Tibial nerve (tissue), 4 donors: ENCODE measurements around the gene DAPK2. TPM values are rescaled to one million over a fixed set of nuclear protein-coding genes. Genes with fewer than 3 reads are reported as not detected.

Experiments
- DNase-seq, 2 donors: peaks; one replicate each; pipeline ENCODE4 v3.0.0-alpha.2; 2019; ENCODE audit warnings: low spot score in 2 of 2
- H3K27ac ChIP-seq, 4 donors: fragments of 200-600 bp; sonication (generic) in 3 of 4; one replicate each; pipeline ENCODE4 v1.5.1; 2017 to 2019; ENCODE audit warnings: mild to moderate bottlenecking in 1 of 4
- H3K27me3 ChIP-seq, 2 donors: fragments of 200-600 bp; sonication (generic) in 1 of 2; one replicate each; pipeline versions ENCODE4 v1.5.1 to v1.6.0; 2017 to 2019
- H3K36me3 ChIP-seq, 3 donors: fragments of 200-600 bp; sonication (generic); one replicate each; pipeline ENCODE4 v1.5.1; 2018 to 2019
- H3K4me1 ChIP-seq, 4 donors: fragments of 200-600 bp; sonication (generic) in 3 of 4; one replicate each; pipeline ENCODE4 v1.5.1; 2017 to 2019
- H3K4me3 ChIP-seq, 4 donors: fragments of 200-600 bp; sonication (generic) in 3 of 4; one replicate each; pipeline ENCODE4 v1.5.1; 2017 to 2019; ENCODE audit warnings: mild to moderate bottlenecking in 1 of 4, moderate library complexity in 1 of 4
- H3K9me3 ChIP-seq, 4 donors: fragments of 200-600 bp; sonication (generic) in 3 of 4; one replicate each; pipeline ENCODE4 v1.5.1; 2017 to 2019
- CTCF ChIP-seq, 5 experiments: fragments of 200-600 bp in 3 of 5; fragments of 450-650 bp in 2 of 5; sonication (generic) in 3 of 5; IDR thresholded peaks; one replicate each; pipeline ENCODE4 v1.5.1; 2016 to 2019; ENCODE audit warnings: antibody characterized with exemption in 5 of 5, mild to moderate bottlenecking in 3 of 5, moderate library complexity in 2 of 5
- EP300 ChIP-seq, 2 donors: sonication (generic); formaldehyde crosslinking; IDR thresholded peaks; one replicate each; pipeline ENCODE4 v1.6.1; 2017; ENCODE audit warnings: antibody characterized with exemption in 2 of 2, mild to moderate bottlenecking in 1 of 2
- POLR2A ChIP-seq, 2 donors: fragments of 450-650 bp; IDR thresholded peaks; one replicate each; pipeline ENCODE4 v1.6.1; 2017; ENCODE audit warnings: antibody characterized with exemption in 2 of 2, mild to moderate bottlenecking in 2 of 2, moderate library complexity in 2 of 2
- WGBS, 2 donors: methylation state at CpG; one replicate each; pipeline ENCODE4 v1.1.5; 2018; 5-methylcytosine and 5-hydroxymethylcytosine counted together
- total RNA-seq, 4 donors: library from RNA; depleted of rRNA; stranded (reverse); fragments of >200 nt; gene quantifications; one replicate each; pipeline ENCODE4 v1.1.0, GENCODE V29; 2016

The DAPK2 gene
- total RNA-seq, 4 donors from 2014 or later: 28.9 to 75.9 (median 56.7) TPM

DNA sequence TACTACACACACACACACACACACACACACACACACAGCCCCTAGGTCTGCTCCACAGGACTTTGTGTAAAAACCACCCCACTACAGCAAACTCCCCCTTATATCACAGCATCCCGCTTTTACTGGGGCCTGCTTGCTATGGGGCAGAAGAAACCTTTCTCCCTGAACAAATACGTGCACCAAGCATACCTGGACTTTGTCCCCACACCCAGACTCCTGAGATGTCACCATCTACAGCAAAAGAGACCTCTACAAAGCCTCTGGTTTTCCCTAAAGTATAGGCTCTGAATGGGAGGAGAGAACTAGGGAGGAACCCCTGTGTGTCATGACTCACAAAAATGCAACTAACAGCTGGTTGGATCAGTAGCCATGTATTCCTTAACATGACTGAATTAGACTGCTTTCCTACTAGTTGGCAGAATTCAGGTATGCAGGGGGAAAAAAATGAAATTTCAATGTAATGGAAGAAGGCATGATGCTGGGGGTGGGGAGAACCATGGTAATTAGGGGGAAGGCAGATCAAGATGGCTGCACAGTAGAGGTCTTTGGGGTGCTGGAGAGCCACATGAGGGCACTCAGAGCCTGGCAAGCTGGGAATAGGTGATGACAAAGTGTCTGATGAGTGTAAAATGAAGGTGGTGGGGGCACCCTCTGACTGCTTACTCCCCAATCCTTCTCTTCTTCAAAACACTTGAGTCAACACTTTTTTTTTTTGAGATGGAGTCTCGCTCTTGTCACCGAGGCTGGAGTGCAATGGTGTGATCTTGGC lies 45.9 kb downstream of the DAPK2 start:
- WGBS, 2 donors: 91 to 99% methylated on average over 4 of the region's 4 CpGs
- no peak for DNase-seq

GRCh38 chr15:63999177-63999576 lies 47.1 kb downstream of the DAPK2 start:
- 11 to 17% methylated on average over 3 of the region's 3 CpGs for WGBS, 2 donors
- no peak overlapping the region for H3K4me3 ChIP-seq
- no peaks in the 10 kb centered on the region for H3K27me3 ChIP-seq
- no peaks in the 10 kb centered on the region for H3K36me3 ChIP-seq
- peaks cover 0 to 16% (median 8%) of the 10 kb centered on the region in 4 donors for H3K4me1 ChIP-seq
- H3K9me3 ChIP-seq: no peaks in the 10 kb centered on the region
- no peak overlapping the region for H3K27ac ChIP-seq
- no peak for DNase-seq
- TF ChIP-seq EP300 (IDR thresholded peaks at IDR 0.05) (no peak), POLR2A (IDR thresholded peaks at IDR 0.05) (no peak), CTCF (IDR thresholded peaks at IDR 0.05) (no peak)

More for the DNA sequence above, 45.9 kb downstream of the DAPK2 start:
- Histone ChIP-seq H3K27me3 (no peaks in the 10 kb centered on the region), H3K4me1 (peaks cover 0 to 16% (median 8%) of the 10 kb centered on the region in 4 donors), H3K27ac (no peak overlapping the region), H3K4me3 (no peak overlapping the region), H3K9me3 (no peaks in the 10 kb centered on the region), H3K36me3 (no peaks in the 10 kb centered on the region)
- no peak for TF ChIP-seq POLR2A (IDR thresholded peaks at IDR 0.05)
- TF ChIP-seq CTCF (IDR thresholded peaks at IDR 0.05): no peak
- no peak for TF ChIP-seq EP300 (IDR thresholded peaks at IDR 0.05)

DNA sequence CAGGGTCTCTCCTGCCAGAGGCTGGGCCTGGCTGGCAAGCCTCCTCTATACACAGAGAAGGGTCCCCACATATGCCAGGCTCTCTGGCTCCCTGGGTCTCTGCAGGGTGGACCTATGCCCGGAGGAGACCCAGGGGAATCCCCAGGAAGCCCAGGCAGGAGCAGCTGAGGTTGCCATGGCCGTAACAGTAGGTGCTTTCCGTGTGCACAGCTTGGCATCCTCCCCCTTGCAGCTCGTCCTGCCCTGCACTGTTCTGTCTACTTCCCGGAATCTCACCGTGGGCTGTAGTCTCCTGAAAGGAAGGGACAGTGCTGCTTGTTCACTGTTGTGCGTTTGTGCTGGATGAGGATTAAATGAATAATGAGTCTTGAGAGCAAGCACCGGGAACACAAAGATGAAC lies 47.8 kb downstream of the DAPK2 start:
- TF ChIP-seq CTCF (IDR thresholded peaks at IDR 0.05) (no peak), POLR2A (IDR thresholded peaks at IDR 0.05) (no peak), EP300 (IDR thresholded peaks at IDR 0.05) (no peak)
- WGBS, 2 donors: 30 to 60% methylated on average over 5 to 8 of the region's 8 CpGs
- no peaks in the 10 kb centered on the region for H3K36me3 ChIP-seq
- H3K4me3 ChIP-seq: no peak overlapping the region
- no peak for DNase-seq
- H3K9me3 ChIP-seq: no peaks in the 10 kb centered on the region
- H3K27me3 ChIP-seq: no peaks in the 10 kb centered on the region
- H3K4me1 ChIP-seq: peaks cover 0 to 16% (median 8%) of the 10 kb centered on the region in 4 donors
- H3K27ac ChIP-seq: no peak overlapping the region

GRCh38 chr15:63997715-63998442 lies 48.4 kb downstream of the DAPK2 start:
- WGBS, 2 donors: 81 to 86% methylated on average over 4 of the region's 4 CpGs
- Histone ChIP-seq H3K4me1 (peaks cover 0 to 16% (median 8%) of the 10 kb centered on the region in 4 donors), H3K4me3 (no peak overlapping the region), H3K27me3 (no peaks in the 10 kb centered on the region), H3K36me3 (no peaks in the 10 kb centered on the region), H3K27ac (no peak overlapping the region), H3K9me3 (no peaks in the 10 kb centered on the region)
- TF ChIP-seq CTCF (IDR thresholded peaks at IDR 0.05): no peak
- DNase-seq: no peak

- H3K4me3 ChIP-seq: no peak overlapping the region
- WGBS, 2 donors: 92 to 93% methylated on average over 4 of the region's 4 CpGs
- peaks cover 0 to 16% (median 8%) of the 10 kb centered on the region in 4 donors for H3K4me1 ChIP-seq
These were observed 49.4 kb downstream of the DAPK2 start for GRCh38 chr15:63996794-63997357.

More at GRCh38 chr15:63996794-63997357, 49.4 kb downstream of the DAPK2 start:
- no peak overlapping the region for H3K27ac ChIP-seq
- no peak for DNase-seq
- H3K27me3 ChIP-seq: no peaks in the 10 kb centered on the region
- H3K36me3 ChIP-seq: no peaks in the 10 kb centered on the region
- no peak for TF ChIP-seq POLR2A (IDR thresholded peaks at IDR 0.05)
- TF ChIP-seq EP300 (IDR thresholded peaks at IDR 0.05): no peak
- no peak for TF ChIP-seq CTCF (IDR thresholded peaks at IDR 0.05)
- H3K9me3 ChIP-seq: no peaks in the 10 kb centered on the region
